HEK293 (cell line): ENCODE measurements around the gene TRIM29.

ENCODE experiments used
- CTCF ChIP-seq: fragments of 450-650 bp; formaldehyde crosslinking; IDR thresholded peaks from 2 replicates; pipeline ENCODE4 v1.5.1; 2016; ENCODE audit warnings: missing biosample characterization, missing genetic modification characterization
- PBX3 ChIP-seq: sonication (generic); formaldehyde crosslinking; IDR thresholded peaks from 2 replicates; pipeline ENCODE4 v1.8.1; 2022; ENCODE audit warnings: mild to moderate bottlenecking, moderate library complexity, missing genetic modification reagents
- REST ChIP-seq: fragments of 450-650 bp; formaldehyde crosslinking; IDR thresholded peaks from 2 replicates; pipeline ENCODE4 v1.5.1; 2016; ENCODE audit warnings: missing biosample characterization, missing genetic modification characterization
- YY2 ChIP-seq: fragments of 450-650 bp; formaldehyde crosslinking; IDR thresholded peaks from 2 replicates; pipeline ENCODE4 v1.5.1; 2016; ENCODE audit warnings: missing biosample characterization, missing genetic modification characterization
- ZFP37 ChIP-seq: fragments of 450-650 bp; formaldehyde crosslinking; IDR thresholded peaks from 2 replicates; pipeline ENCODE4 v1.5.1; 2016; ENCODE audit warnings: missing biosample characterization, missing genetic modification characterization
- ZNF37A ChIP-seq: fragments of 450-650 bp; IDR thresholded peaks from 2 replicates; pipeline ENCODE4 v1.5.1; 2018; ENCODE audit warnings: missing biosample characterization, missing genetic modification characterization

GRCh38 chr11:120186456-120186773, 48.5 kb upstream of the TRIM29 start:
- TF ChIP-seq YY2 (tag by site-specific recombination), result no peak
- TF ChIP-seq ZFP37 (tag by site-specific recombination), result no peak
- TF ChIP-seq CTCF (tag by site-specific recombination), result no peak
- TF ChIP-seq REST (tag by site-specific recombination), result no peak
- TF ChIP-seq ZNF37A (tag by site-specific recombination), result no peak
- TF ChIP-seq PBX3 (CRISPR knock-in tag), result no peak
